B cell (primary cell): ENCODE data around the gene EFCAB13.

Experiments used
- CTCF ChIP-seq: fragments of 200-600 bp; IDR thresholded peaks from one replicate; pipeline ENCODE4 v1.8.0; 2022; ENCODE audit warnings: antibody characterized with exemption, mild to moderate bottlenecking
- EZH2 ChIP-seq: IDR thresholded peaks from 2 replicates; pipeline ENCODE4 v1.6.1; 2012; ENCODE audit warnings: borderline replicate concordance, low read depth, mild to moderate bottlenecking, moderate library complexity, low read length; ENCODE audit not compliant: insufficient read depth, poor library complexity, severe bottlenecking

GRCh38 chr17:47274319-47275069 lies 49.3 kb upstream of the EFCAB13 start:
- TF ChIP-seq CTCF, result no peak
- TF ChIP-seq EZH2, result no peak
